HTERT RPE-1 (cell line): ENCODE results near the gene BID.

Experiments used
- in situ Hi-C: fragments of 300-500 bp; cut with MboI; formaldehyde crosslinking; loops from 4 replicates; pipeline ENCODE4 v1.14.3; 2020; ENCODE audit warnings: low sequenced_read_pairs

Gene BID

DNA sequence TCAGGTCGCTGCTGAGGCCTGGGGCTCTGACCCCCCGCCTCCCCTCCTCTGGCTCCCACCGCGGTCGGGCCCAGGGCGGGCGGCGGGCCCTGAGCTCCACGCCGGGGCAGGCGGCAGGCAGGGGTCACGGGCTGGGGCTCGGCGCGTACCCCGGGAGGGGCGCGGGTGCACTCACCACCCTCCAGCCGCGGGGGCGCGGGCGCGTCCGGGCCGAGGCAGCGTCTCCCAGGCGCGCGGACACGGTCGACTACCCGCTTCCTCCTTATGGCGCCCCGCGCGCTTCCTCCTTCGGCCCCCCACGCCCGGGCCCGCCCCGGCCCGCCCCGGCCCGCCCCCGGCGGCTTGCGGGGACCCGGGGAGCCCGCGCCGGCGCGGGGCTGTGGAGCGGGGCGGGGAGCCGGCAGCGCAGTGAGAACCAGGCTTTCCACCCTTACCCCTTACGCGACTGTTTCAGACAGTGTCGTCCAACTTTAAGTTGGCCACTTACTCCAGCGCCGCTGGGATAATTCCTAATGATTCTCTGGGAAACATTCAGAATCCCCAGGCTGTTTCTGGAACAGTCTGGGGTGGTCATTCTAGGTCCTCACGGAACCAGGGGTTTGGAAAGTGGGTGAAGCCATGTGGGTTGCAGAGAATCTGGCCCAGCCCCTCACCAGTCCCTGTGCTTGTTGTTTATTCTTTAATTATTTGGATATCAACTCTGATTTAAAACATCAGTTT is at the start of gene BID:
TSS of gene BID (minus strand) at position 264 of the 720 bp plus-strand sequence. CDS start 24,353 bp downstream, outside the sequence.
- in situ Hi-C loops: no loop called here

DNA sequence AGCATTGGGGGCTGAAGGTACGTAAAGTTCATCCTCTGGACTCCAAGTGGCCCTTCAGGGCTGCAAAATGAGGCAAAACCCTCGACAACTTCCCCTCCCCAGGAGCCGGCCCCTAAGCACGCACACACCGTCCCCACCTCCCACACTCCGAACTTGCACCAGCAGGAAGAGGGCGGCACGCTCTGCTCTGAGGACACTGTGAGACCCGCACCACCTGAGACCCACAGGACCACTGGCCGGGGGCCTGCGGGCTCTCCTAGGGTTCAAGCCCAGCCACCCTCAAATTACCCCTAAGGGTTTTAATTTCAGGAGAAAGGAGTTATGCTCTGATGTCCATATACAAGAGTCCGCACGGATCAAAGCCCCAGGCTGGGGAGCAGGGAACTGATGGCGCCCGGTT is 49.7 kb upstream of the BID start:
- in situ Hi-C loops: no loop called here

DNA sequence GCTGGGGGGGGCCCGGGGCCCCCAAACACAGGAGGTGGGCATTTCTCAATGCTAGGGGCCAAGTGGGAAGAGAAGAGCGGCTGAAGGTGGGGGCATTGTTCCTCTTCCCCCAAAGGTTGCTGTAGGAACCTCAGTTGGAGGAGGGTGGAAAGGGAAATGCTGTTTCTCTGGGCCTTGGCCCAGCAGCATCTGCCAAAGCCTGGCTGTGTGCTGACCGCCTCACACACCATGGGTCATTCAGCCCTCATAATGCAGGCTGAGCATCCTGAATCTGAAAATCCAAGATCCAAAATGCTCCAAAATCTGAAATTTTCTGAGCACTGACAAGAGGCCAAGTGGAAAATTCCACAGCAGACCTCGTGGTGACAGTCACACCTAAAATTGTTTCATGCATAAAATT is 49.0 kb upstream of the BID start:
- in situ Hi-C loops: no loop called here

DNA sequence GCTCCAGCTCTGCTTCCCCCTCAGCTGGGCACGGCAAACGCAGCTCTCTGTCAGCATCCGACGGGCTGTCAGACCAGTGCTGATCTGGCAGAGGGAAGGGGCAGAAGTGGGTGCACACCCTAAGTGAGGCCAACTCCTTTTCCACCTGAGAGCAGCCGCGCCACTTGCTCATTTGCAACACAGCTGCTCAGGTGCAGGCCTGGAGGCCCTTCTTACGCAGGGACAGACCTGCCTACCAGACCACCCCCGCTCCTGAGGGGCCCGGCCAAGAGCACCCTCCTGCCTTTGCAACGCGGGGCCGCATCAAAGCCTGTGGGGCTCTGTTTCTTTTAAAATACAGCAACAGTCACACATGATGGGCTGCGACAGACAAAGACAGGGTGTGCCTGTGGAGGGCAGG is 47.8 kb upstream of the BID start:
- in situ Hi-C loops: no loop called here

DNA sequence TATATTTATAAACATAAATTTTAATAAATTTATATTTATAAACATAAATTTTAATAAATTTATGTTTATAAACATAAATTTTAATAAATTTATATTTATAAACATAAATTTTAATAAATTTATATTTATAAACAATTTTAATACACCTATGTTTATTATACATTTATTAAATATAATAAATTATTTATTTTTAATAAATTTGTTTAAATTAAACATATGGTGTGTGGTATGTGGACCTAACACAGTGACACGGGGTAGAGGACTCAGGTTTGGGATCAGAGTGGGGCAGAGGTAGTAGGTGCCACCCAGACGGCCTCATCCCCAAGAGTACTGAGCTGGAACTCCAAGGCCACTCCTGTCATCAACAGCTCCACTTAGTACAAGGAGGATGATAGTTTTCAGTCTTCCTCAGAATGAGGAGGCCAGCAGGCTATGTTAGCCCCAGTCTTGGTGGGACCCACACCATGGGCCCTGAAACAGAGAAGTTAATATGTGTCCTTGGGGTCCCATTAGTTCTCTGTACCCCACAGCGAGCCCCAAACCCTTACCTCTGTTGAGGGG is 46.7 kb upstream of the BID start:
- in situ Hi-C loops: no loop called here

DNA sequence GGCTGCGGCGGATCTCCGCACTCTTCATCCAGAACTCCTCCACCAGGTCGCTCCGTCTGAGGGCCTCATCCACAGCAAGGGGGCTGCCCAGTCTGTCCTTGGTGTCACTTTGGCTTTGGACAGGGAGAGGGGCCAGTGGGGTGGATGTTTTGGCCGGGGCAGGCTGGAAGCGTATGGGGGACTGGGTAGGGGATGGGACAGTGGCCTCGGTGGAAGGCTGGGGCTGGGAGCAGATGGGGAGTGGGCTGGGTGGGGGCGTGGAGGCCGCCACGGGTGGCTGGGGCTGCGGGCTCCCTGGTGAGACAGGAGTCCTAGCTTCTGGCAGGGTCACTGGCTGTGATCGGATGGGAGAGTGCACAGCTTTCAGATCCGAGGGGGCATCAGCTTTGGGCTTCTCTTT is 44.4 kb upstream of the BID start:
- in situ Hi-C loops: no loop called here

DNA sequence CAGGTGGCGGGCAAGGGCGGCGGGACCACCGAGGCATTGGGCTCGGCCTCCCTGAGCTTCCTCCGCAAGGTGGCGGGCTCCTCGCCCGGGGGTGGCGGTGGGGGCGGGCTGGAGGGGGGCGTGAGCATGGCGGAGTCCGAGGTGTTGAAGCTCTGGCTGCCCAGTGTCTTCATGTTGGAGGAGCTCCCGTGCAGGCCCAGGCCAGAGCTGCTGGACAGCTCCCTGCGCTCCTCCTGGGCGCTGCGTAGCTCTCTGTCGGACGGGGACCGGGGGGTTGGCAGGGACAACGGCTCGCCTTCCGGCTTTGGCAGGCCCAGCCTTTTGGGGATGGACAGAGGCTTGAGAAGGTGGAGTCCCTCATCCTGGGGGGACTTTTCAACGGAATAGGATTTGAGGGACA is 43.9 kb upstream of the BID start:
- in situ Hi-C loops: no loop called here

DNA sequence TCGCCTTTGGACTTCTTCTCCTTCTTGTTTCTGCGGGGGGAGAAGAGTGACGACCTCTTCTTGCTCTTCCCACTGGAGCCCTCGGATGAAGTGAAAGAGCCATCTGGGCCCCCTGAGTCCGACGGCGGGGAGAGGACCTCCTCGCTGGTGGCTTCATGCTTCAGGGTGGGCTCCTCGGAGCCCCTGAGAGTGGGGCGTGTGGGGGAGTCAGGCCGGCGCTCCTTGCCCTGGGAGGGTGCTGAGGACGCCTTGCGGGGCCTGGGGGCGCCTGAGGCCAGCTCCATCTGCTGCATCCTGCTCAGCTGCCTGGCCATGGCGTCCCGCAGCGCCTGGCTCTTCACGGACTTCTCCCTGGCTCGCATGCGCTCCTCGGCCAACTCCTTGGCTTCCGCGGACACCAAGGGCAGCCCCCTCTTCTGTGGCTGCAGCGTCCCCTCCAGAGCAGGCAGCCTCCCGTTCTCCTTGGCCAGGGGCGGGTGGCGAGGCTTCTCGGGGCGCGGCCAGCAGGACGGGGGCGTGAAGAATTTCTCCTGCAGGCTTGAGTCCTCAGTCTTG is 43.3 kb upstream of the BID start:
- in situ Hi-C loops: no loop called here

DNA sequence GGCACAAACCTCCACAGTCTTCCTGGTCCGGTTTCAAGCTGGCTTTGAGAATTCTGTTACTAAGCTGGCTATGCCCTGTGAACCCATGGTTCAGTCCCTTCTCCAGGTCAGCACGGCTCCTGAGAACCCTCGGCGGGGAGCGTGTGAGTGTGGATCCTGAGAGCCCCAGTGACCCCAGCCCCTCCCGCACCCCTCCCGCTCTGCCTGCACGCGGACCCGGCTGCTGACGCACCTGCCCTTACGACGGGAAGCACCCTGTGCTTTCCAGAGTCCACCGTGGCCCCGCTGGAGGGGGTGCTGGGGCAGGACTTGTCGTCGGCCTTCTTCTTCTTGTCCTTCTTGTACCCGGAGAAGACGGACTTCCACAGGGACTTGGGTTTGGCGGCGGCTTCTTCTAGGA is 42.8 kb upstream of the BID start:
- in situ Hi-C loops: no loop called here

DNA sequence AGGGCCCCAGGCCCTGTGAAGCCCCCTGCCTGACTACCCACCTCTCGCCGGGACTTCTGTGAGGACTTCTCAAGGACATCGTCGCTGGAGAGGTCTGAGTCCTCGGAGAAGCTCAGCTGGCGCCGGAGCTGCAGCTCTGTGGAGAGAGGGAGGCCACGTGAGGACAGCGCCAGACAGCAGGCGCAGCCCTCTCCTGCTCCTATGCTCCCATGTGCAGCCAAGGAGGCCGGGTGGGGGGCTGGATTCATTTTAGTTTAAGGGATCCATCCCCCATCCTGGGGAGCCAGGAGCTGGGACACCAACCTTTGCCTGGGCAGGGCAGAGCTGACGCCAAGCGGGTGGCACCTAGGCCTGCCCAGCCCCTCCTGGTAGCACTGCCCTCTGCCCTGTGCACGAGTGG is 42.4 kb upstream of the BID start:
- in situ Hi-C loops: no loop called here

DNA sequence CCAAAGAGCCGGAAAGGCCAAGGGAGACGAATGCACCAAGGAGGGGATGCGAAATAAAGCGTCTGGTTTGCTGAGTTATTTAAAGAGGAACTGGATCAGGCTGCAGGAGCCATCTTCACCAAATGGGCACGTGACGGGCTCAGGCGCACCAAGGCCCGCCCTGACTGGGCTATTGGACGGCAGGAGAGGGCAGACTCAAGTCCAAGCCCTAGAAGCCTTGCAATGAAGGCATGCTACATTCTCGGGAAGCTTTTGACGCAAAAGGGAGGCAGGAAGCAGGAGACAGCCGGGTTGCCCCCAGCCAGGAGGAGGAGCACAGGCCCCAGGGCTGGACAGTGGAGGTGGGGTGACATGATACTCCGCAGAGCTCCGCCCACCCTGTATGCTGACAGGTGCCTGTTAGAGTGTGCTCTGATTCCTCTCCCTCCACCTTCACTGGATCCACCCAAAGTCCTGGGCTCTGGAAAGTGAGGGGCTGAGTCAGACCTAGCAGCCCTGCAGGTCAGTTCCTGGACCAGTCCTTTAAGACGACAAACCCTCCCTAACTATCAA is 41.5 kb upstream of the BID start:
- in situ Hi-C loops: no loop called here

DNA sequence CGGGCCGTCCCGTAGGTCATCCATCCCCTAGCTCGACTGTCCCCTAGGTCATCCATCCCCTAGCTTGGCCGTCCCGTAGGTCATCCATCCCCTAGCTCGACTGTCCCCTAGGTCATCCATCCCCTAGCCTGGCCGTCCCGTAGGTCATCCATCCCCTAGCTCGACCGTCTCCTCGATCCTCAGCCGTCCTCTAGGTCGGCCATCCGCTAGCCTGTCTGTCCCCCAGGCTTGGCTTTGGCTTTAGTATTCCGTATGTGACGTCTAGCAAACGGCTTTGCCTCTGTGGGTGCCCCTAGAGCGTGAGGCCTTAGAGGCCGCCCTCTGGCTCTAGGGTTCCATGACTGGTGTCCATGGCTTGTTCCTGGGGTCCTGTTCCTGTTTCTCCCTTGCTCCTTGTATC is 40.6 kb upstream of the BID start:
- in situ Hi-C loops: no loop called here

DNA sequence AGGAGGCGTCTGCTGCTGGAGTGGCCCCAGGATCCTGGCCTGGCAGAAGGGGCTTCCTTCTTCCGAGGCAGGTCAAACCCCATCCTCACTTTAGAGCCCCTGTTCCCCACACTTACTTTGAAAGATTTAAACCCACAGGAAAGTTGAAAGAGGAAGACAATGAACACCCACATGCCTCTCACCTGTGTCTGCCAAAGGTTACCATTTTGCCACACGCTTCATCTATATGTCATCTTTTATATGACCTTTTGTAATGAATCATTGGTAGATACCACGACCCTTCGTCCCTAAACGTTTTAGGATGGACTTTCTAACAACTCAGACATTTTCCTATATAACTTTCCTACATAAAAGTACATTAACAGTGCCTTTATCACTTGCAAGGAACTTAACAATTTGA is 39.8 kb upstream of the BID start:
- in situ Hi-C loops: no loop called here

DNA sequence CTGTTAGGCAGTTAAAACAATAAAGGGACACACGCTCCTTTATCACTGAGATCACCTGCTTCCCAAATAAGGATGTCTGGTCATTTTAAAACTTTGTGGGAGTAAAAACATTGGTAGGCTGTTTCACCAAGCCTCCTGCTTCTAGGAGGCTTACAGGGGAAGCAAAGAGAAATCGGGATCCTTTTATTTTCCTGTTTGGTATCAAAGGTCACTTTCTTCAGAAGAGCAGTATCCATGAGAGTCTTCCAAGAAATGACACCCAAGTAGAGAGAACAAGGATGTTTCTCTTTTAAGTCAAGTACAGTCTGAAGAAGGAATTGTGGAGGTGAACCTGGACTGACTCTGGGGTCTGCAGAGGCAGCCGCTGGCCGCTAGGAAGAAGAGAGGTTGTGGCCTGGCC is 36.9 kb upstream of the BID start:
- in situ Hi-C loops: no loop called here

DNA sequence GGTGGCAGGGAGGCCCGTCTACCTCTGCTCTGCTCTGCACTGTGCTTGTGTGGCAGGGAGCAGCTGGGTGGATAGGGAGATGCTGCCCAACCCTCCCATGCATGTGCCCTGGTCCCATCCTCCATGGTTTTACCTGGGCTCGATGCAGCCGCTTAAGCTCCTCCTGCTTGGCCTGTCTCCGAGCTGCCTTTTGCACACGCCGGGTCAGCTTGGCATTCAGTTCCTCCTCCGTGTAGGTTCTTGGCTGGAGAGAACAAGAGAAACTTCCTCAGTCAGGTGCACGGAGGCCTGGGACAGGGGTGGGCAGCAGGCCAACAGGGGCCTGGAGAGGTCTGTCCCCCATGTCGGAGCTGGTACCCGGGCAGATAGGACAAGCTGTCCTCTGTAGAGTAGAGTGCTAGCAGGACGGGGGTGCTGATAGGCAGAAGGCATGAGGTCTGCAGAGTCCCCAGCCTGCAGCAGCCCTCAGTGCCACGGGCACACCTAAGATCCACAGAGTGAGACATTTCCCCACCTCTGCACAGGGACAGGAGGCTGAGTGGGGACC is 36.4 kb upstream of the BID start:
- in situ Hi-C loops: no loop called here

DNA sequence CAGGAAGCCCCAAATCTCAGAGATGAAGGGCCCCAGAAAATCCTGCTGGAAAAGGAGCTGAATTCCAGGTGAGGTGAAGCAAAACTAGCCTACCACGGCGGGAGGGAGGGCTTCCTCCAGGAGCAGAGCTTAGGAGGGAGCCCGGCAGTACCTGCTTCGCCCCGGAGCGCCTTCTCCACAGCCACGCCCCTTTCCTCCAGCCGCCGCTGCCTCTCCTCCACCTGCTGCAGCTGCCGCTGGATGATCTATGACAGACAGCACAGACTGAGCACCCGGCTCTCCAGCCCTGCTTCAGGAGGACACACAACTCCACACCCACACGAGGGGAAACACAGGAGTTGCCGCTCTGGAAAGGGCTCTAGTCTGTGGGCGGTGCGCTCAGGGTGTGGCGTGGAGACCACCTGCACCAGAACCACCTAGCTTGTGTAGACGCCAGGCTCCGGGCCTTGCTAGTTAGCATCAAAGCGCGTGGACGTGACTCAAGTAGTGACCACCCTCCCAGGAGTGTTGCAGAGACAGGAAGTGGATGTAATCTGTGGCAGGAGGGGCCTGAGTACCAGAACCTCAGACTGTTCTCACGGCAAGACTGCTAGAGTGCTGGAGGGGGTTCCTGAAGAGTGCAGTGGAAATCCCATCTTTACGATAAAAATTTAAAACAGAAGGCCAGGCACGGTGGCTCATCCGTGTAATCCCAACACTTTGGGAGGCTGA is 34.6 kb upstream of the BID start:
- in situ Hi-C loops: no loop called here

DNA sequence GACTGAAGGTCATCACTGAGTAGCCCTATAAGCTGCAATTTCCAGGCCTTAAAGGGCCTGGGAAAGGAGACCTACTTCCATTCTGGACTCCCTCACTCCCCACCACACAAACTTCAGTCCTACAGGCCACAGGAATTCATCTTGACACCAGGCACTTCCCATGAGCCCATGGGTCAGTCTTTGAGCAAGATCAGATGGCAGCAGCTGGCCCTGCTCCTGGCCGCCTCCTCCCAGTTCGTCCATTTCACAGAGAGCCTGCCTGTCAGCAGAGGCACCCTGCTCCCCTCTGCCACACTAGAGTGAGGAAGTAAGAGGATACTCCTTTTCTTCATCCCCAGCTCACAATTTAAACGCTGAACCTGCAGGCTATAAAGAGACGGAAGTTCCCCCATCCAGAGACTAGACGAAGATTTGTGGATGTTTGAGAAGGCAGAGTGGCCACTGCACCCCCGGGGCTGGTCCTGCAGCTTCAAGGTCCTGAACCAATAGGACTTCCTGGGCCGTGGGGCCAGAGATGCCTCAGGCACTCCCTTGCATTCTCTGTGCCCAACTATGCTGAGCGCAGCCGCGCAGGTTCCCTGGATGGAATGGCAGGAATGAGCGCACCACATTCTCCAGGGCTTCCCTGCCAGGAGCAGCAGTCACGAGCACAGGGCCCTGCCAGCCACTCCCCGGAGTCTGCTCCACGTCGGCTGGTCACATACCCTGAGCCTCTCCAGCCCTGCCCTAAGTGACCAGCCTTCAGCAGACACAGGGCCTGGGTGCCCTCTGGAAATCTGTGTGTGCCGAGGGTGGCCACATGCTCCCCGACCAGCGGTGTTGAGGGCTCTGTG is 33.5 kb upstream of the BID start:
- in situ Hi-C loops: no loop called here

DNA sequence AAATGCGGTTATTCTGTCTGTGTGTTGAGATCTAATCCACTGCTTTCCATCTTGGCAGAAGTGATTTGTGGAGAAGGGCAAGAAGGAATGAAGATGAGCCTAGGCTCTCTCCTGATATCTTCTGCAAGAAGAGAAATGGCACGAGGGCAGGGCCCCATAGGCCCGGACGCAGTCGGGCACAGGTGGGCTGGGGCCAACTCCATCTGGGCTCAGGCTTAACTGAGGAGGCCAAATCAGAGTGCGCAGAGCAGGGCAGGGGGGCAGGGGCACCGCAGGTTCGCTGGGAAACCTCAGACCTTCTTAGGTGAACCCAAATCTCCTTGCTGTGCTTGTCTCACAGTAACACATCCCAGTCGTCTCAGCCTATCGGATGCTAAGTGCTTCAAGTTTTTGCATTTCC is 32.8 kb upstream of the BID start:
- in situ Hi-C loops: no loop called here

DNA sequence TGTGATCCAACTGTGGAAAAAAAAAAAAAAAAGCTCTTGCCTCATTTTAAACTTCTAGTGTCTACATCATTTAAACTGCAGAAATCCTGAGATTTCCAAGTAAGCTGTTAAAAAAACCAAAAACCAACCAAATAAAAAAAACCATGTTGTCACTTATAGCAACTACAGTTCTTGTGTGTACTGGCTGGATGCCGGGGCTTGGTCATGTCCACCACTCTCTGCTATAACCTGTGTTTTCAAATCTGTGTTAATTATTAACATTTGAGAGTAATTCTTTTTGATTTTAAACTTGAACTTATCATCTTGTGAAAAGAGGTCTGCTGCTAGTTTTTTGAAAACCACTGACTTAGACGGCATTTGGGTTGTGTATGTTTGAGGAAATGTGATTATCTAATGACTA is 32.2 kb upstream of the BID start:
- in situ Hi-C loops: no loop called here

DNA sequence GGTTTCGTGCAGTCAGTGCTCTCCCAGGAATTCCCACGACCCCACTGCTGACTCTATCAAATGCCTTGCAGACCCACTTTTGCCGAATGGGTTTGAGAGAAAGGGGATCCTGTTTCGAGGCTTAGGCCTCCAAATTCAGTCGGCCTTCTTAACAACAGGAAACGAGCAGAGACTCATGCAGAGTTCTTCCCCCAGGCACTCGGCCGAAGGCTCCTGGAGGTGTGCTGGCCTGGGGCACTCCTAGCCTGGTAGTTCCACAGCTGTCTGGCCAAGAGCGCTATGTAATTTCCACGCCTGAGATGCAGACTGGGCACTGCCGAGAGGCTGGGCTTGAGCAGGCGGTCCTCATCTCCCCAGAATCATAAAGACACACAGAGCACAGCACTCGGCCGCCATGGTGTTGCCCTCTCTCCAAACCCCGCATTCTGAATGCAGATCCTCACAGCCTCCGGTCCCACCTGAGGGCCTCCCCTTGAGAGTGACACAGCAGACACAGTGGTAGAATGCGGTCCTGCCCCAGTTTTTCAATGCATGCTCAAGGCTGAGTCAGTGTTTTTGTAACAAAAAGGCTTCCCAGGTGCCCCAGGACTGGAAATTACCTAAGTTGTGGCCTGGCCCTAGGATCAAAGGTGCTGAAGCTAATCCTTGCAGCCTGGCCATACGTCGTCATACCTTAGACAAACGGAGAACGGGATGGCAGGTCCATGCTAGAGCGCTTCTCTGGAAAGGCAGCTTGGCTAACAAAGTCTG is 30.2 kb upstream of the BID start:
- in situ Hi-C loops: no loop called here
